Muscle of leg (tissue), 11 donors: ENCODE data around the gene SNAP25. TPM values are rescaled to one million over a fixed set of nuclear protein-coding genes. Genes with fewer than 3 reads are reported as not detected.
A peak's percentile ranks its signal among the peaks of the same experiment; 100 is the strongest.

Experiments used
- DNase-seq: peaks from one replicate; pipeline ENCODE4 v3.0.0; 2013
- H3K27ac ChIP-seq: one replicate; pipeline ENCODE4 v1.5.1; 2013; ENCODE audit warnings: mild to moderate bottlenecking, low read length, control low read depth
- H3K27me3 ChIP-seq: one replicate; pipeline ENCODE4 v1.6.1; 2013; ENCODE audit warnings: low read length; ENCODE audit not compliant: control insufficient read depth, insufficient read depth
- H3K36me3 ChIP-seq: one replicate; pipeline ENCODE4 v1.6.1; 2013; ENCODE audit warnings: low read length; ENCODE audit not compliant: control insufficient read depth, insufficient read depth
- H3K4me1 ChIP-seq: one replicate; pipeline ENCODE4 v1.6.1; 2013; ENCODE audit warnings: low read length; ENCODE audit not compliant: control insufficient read depth, insufficient read depth
- H3K4me3 ChIP-seq: one replicate; pipeline ENCODE4 v1.5.1; 2013; ENCODE audit warnings: low read length, control low read depth
- H3K9me3 ChIP-seq: replicated peaks from 2 replicates; pipeline ENCODE4 v1.6.1; 2013; ENCODE audit warnings: low read depth, low read length; ENCODE audit not compliant: control insufficient read depth
- WGBS: methylation state at CpG from one replicate; pipeline ENCODE4 v1.1.5; 2013; ENCODE audit warnings: missing lambda C conversion rate; ENCODE audit not compliant: insufficient coverage; 5-methylcytosine and 5-hydroxymethylcytosine counted together
- polyA plus RNA-seq, 8 donors: library from polyadenylated mRNA; unstranded; fragments of 120-200 nt; gene quantifications; one replicate each; pipeline versions ENCODE4 v1.2.1 to v1.2.3, GENCODE V29; 2013; ENCODE audit warnings: inconsistent platforms in 1 of 8, low replicate concordance in 1 of 8; ENCODE audit not compliant: insufficient read length in 8 of 8, insufficient read depth in 1 of 8
- total RNA-seq: library from RNA; stranded (reverse); fragments of 120-200 nt; gene quantifications from one replicate; pipeline ENCODE4 v1.2.4, GENCODE V29; 2013

Gene SNAP25
- total and polyA plus RNA-seq, 9 donors, result 3.1 to 7.5 (median 5.1) TPM

DNA sequence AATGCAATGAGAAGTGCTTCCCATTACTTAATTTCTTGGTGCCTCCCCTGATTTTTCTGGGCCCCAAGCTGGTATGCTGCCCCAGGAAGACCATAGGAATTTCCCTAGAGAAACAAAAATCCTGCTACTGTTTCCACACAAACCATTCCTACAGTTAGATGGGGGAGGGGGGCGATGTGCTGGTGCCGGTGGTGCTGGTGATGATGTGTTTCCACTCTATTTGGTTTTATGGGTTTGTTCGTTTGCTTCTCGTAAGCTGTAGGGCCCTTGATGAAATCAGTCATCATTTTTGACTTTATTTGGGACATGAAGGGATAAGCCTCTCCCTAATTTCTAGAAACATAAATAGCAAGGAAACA is 110.2 kb downstream of the SNAP25 start:
- H3K4me3 ChIP-seq, result no peak overlapping the region
- peaks cover 1% of the 10 kb centered on the region for H3K27me3 ChIP-seq
- no peak overlapping the region for H3K27ac ChIP-seq
- no peaks in the 10 kb centered on the region for H3K36me3 ChIP-seq
- no peaks in the 10 kb centered on the region for H3K9me3 ChIP-seq
- no peak for DNase-seq
- no CpG with 5 or more reads among the region's 4 CpGs for WGBS
- H3K4me1 ChIP-seq, result peaks cover 9% of the 10 kb centered on the region

DNA sequence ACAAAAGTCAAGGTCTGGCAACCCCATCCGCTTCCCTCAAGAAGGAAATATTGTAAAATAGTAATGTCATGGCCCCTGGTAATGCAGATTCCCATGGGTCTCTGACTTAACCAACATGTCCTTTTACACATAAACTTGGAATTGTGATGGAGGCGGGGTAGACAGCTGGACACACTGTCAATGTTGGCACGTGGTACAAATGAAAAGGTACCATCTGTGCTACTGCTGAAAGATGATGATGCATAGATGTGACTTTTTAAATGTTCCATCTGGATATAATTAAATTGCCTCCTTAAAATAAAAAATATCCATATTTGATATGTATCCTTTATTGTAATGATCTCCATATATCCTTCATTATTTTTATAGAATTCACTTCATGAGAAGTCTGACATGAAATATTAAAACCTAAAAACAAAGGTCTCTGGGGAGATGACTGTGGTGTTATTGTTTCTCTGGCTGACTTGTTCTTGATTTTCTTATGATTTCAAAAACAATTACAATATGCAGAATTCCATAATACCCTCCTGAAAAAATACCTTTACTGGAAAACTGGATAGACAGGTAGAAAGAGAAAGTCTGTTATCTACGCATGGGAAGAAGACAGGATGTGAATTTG is 110.9 kb downstream of the SNAP25 start:
- no peaks in the 10 kb centered on the region for H3K36me3 ChIP-seq
- no peaks in the 10 kb centered on the region for H3K27me3 ChIP-seq
- peaks cover 4% of the 10 kb centered on the region for H3K4me1 ChIP-seq
- no peaks in the 10 kb centered on the region for H3K9me3 ChIP-seq
- no peak for DNase-seq
- WGBS, result no CpG with 5 or more reads among the region's 4 CpGs
- no peak overlapping the region for H3K27ac ChIP-seq
- no peak overlapping the region for H3K4me3 ChIP-seq

DNA sequence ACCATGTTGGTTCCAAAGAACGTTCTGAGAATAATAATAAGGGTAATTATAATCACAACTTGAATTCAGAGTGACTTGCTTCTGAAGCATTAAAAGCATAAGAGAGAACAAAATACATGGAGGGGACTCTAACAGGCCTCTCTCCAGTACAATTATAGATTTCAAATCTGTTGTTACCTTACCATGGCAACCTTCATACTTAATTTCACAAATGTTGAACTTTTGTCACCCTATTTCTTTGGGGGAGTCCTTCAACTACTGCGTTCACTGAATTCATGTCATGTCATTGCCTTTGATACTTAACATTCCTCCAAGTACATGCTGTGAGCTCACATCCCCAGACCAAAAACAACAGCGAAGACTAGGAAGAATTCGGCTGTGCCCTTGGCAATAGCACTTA is 111.4 kb downstream of the SNAP25 start:
- no peaks in the 10 kb centered on the region for H3K36me3 ChIP-seq
- H3K4me3 ChIP-seq, result no peak overlapping the region
- WGBS, result no CpG with 5 or more reads among the region's 4 CpGs
- no peaks in the 10 kb centered on the region for H3K9me3 ChIP-seq
- no peak overlapping the region for H3K27ac ChIP-seq
- no peaks in the 10 kb centered on the region for H3K27me3 ChIP-seq
- peaks cover 4% of the 10 kb centered on the region for H3K4me1 ChIP-seq
- no peak for DNase-seq

DNA sequence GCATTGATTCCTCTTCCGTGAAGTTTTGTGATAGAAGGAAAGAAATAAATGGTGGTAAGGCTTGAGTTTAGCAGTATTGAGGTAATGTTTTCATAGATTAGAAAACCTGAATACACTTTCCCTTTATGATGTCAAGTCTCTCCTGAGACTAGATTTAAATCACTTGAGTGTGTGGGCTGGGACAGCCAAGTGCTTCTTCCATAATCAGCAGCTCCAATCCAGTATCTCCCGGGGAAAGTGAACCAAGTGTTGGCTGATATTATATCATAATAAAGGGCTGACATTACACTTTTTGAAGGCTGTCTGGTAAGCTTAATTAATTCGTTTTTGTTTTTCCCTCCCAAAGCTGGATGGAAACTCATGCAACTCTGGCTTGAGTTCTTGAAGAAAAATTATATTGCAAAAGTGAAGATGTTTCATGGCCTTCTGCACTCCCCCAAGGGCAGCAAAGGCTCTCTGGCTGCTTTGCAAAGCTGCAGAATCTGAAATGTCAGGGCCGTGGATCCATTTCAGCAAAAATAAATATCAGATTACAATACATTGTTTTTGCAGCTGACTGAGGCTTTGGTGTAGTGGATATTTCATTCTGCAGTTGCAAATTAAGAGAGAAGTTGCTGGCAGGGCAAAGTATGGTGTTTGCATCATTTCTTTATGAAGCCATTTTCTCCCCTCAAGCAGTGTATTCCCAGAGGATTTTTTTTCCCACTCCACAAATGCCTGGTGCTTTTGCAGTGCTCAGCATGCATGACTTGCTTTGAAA is 114.2 kb downstream of the SNAP25 start:
- Histone ChIP-seq H3K9me3 (no peaks in the 10 kb centered on the region), H3K27ac (no peak overlapping the region), H3K27me3 (no peaks in the 10 kb centered on the region), H3K4me3 (no peak overlapping the region), H3K4me1 (peaks cover 4% of the 10 kb centered on the region), H3K36me3 (no peaks in the 10 kb centered on the region)
- DNase-seq, result peak; percentile 90
- 20% methylated on average over 2 of the region's 4 CpGs for WGBS

DNA sequence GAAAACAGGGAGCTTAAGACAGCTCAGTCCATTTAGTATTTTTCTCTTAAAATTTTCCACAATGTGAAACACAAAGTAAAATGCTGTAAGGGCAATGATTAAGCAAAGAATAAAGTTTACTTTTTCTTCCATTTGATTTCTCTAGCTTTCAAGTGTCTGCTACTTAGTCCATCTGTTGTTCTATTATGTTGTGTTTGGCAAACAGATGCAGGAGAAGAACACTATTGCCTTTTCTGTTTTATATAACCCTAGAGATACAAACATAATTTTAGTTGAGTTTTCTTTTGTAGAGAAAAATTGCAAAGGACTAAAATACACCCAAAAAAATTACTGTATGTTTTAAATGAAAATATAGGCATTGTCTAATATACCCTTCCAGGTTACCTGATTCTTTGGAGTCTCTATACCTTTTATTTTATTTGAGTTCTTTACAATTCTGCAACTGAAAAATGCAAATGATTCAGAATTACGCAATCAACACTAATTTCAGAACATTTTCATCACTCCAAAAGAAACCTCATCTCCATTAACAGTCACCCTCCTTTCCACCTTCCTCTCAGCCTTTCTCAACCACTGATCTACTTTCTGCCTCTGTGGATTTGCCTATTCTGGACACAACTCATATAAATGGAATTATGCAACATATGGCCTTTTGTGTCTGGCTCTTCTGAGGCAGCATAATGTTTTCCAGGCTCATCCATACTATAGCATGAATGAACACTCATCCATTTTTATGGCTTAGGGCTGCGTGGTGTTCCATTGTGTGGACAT is 118.5 kb downstream of the SNAP25 start:
- H3K4me1 ChIP-seq, result peaks cover 4% of the 10 kb centered on the region
- H3K9me3 ChIP-seq, result no peaks in the 10 kb centered on the region
- no peaks in the 10 kb centered on the region for H3K27me3 ChIP-seq
- no peak overlapping the region for H3K4me3 ChIP-seq
- H3K36me3 ChIP-seq, result no peaks in the 10 kb centered on the region
- 100% methylated on average over 1 of the region's 2 CpGs for WGBS
- DNase-seq, result peak; percentile 55
- H3K27ac ChIP-seq, result no peak overlapping the region

DNA sequence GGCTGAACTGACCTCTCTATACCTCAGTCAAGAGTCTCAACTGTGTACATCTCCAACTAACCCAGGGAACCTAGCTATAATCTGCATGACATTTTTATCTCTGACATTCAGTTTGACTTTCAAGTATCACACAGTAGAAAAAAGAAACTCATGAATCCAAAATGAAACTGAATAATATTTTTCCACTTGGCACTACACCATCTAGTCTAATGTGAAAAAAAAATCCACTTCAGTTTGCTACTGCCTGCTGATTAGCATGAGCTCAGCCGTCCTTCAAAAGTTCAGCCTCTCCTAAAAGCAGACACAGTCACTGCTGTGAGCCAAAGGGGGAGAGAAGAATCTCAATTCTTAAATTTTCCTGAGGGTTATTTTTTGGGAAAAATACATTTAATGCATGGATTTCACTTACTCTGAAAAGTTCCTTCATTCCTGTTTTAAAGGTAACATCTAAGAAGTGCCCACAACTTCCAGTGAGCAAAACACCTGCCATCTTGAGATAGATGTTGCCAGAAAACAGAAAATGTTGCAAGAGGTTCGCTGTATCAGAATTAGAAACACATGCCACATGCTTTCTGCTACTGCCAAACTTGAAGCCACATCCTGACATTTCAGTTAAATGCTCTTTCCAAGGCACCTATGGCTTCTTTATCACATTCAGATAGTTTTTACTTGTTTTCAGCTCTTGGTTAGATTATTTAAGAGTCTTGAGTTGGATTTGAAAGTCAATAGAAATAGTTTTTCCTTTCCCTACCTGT is 120.0 kb downstream of the SNAP25 start:
- H3K27me3 ChIP-seq, result no peaks in the 10 kb centered on the region
- H3K27ac ChIP-seq, result no peak overlapping the region
- no peak overlapping the region for H3K4me3 ChIP-seq
- no peaks in the 10 kb centered on the region for H3K9me3 ChIP-seq
- DNase-seq, result no peak
- no peaks in the 10 kb centered on the region for H3K36me3 ChIP-seq
- WGBS, result no CpG with 5 or more reads among the region's 2 CpGs
- H3K4me1 ChIP-seq, result no peaks in the 10 kb centered on the region

DNA sequence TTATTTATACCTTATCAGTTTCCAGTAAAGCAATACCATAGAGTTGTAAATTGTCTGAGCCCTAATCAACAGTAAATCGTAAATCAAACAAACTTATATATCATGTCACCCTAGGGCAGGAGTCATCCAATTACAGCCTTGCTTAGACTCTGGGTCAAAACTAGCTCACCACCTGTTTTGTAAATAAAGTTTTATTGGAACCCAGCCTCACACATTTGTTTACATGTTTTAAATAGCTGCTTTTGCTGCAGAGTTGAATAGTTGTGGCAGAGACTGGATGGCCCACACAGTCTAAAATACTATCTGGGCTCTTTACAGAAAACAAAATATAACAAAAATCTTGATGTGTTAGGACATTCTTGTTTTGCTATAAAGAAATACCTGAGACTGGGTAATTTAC is 121.0 kb downstream of the SNAP25 start:
- no peaks in the 10 kb centered on the region for H3K9me3 ChIP-seq
- H3K4me3 ChIP-seq, result no peak overlapping the region
- H3K27ac ChIP-seq, result no peak overlapping the region
- no CpG with 5 or more reads among the region's 1 CpG for WGBS
- H3K27me3 ChIP-seq, result no peaks in the 10 kb centered on the region
- no peaks in the 10 kb centered on the region for H3K4me1 ChIP-seq
- no peak for DNase-seq
- H3K36me3 ChIP-seq, result no peaks in the 10 kb centered on the region

DNA sequence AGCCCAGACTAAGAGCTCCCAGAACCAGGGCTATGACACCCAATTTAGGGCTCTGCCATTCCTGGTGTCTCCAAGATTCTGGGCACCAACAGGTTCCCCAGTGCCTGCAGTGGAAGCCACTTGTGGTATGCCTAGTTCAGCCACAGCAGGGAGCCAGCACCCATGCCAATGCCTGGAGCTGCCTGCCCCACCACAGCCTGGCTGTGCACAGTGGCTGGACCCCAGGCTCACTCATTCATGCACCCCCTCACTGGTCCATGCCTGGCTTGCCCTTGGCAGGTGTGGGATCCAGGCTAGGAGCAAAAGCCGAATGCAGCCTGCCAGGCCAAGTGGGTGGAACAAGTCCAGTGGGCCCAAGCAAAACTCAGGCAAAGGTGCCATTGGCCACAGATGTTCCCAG is 123.5 kb downstream of the SNAP25 start:
- H3K27me3 ChIP-seq, result no peaks in the 10 kb centered on the region
- H3K4me3 ChIP-seq, result no peak overlapping the region
- no peaks in the 10 kb centered on the region for H3K36me3 ChIP-seq
- H3K27ac ChIP-seq, result no peak overlapping the region
- H3K9me3 ChIP-seq, result no peaks in the 10 kb centered on the region
- no peak for DNase-seq
- H3K4me1 ChIP-seq, result no peaks in the 10 kb centered on the region
- 60% methylated on average over 1 of the region's 1 CpG for WGBS

DNA sequence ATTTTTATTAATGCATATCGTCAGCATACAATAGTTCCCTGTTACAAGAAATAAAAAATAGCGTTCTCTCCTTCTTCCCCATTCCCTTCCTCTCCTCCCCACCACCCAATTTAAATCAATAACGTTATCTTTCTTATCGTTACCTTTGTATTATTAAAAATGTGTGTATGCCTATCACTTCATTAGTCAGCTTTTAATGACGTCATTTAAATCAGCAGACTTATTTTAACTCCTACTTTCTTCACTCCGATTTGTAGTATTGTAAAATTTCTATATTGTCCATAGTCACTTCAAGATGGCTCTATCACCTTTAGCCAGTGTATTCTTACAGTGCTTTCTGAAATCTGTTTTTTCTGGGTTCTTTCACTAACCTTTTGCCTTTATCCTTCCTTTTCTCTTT is 126.3 kb downstream of the SNAP25 start:
- DNase-seq, result no peak
- Histone ChIP-seq H3K9me3 (no peaks in the 10 kb centered on the region), H3K4me1 (no peaks in the 10 kb centered on the region), H3K4me3 (no peak overlapping the region), H3K27ac (no peak overlapping the region), H3K27me3 (no peaks in the 10 kb centered on the region), H3K36me3 (no peaks in the 10 kb centered on the region)
- WGBS, result no CpG with 5 or more reads among the region's 6 CpGs
